Measurements from ENCODE around the gene MED13L. TPM values are rescaled to one million over a fixed set of nuclear protein-coding genes. Genes with fewer than 3 reads are reported as not detected.
A peak's percentile ranks its signal among the peaks of the same experiment; 100 is the strongest.

The MED13L gene
- total RNA-seq, 1 experiment from 2014 or later, result 80.5 TPM

GRCh38 chr12:116248433-116248832 lies 29.1 kb downstream of the MED13L start:
- DNase-seq (ENCODE audit: low spot score), result no peak

GRCh38 chr12:116247377-116247776 lies 30.1 kb downstream of the MED13L start:
- ATAC-seq (no peak), DNase-seq (ENCODE audit: low spot score) (no peak)
- no peak overlapping the region for H3K27ac Mint-ChIP-seq
- H3K4me1 Mint-ChIP-seq, result peaks cover 65% of the 10 kb centered on the region
- H3K9me3 Mint-ChIP-seq, result peaks cover 19% of the 10 kb centered on the region
- no peaks in the 10 kb centered on the region for H3K27me3 Mint-ChIP-seq (ENCODE audit: low read depth)
- peaks cover 21% of the 10 kb centered on the region for H3K36me3 Mint-ChIP-seq
- ChIA-PET CTCF (interaction anchor here (1.0 to 1.6 kb wide), 2 partner anchors 11 to 450 kb away, joined by 4 to 5 read pairs; no protein-coding TSS in a partner anchor), POLR2A (no interaction called here)
- TF ChIP-seq ZNF425 (CRISPR knock-in tag; conservative IDR thresholded peaks at IDR 0.05), result no peak
- no peak for TF ChIP-seq NFATC4 (CRISPR knock-in tag; IDR thresholded peaks at IDR 0.05)
- TF ChIP-seq TEAD1 (CRISPR knock-in tag; IDR thresholded peaks at IDR 0.05), result no peak
- no peak for TF ChIP-seq ZNF416 (CRISPR knock-in tag; IDR thresholded peaks at IDR 0.05)
- no peak overlapping the region for H3K4me3 Mint-ChIP-seq

More at GRCh38 chr12:116248433-116248832, 29.1 kb downstream of the MED13L start:
- peaks cover 67% of the 10 kb centered on the region for H3K4me1 Mint-ChIP-seq
- no peaks in the 10 kb centered on the region for H3K27me3 Mint-ChIP-seq (ENCODE audit: low read depth)
- ChIA-PET CTCF (interaction anchor here (0.8 to 1.6 kb wide), 2 partner anchors 12 to 30 kb away, joined by 3 to 7 read pairs; no protein-coding TSS in a partner anchor), POLR2A (no interaction called here)
- peaks cover 27% of the 10 kb centered on the region for H3K36me3 Mint-ChIP-seq
- H3K4me3 Mint-ChIP-seq, result no peak overlapping the region
- TF ChIP-seq ZMAT4 (CRISPR knock-in tag; IDR thresholded peaks at IDR 0.05) (no peak), IRF1 (CRISPR knock-in tag; IDR thresholded peaks at IDR 0.05) (no peak), ZNF138 (CRISPR knock-in tag; conservative IDR thresholded peaks at IDR 0.05) (no peak)
- no peak for ATAC-seq
- peaks cover 27% of the 10 kb centered on the region for H3K9me3 Mint-ChIP-seq
- H3K27ac Mint-ChIP-seq, result no peak overlapping the region

- peaks cover 12% of the 10 kb centered on the region for H3K9me3 Mint-ChIP-seq
- ChIA-PET POLR2A (interaction anchor here (1.1 kb wide), 1 partner anchor 33 kb away, joined by 3 read pairs; no protein-coding TSS in a partner anchor), CTCF (interaction anchor here (1.0 to 3.1 kb wide), 3 partner anchors 10 to 451 kb away, joined by 4 to 13 read pairs (median 5); no protein-coding TSS in a partner anchor)
- no peaks in the 10 kb centered on the region for H3K27me3 Mint-ChIP-seq (ENCODE audit: low read depth)
- H3K27ac Mint-ChIP-seq, result peak overlapping the region; percentile 85
- H3K36me3 Mint-ChIP-seq, result peaks cover 14% of the 10 kb centered on the region
- TF ChIP-seq ZNF121 (CRISPR knock-in tag; IDR thresholded peaks at IDR 0.05), result peak; percentile 95
- TF ChIP-seq ZNF671 (CRISPR knock-in tag; IDR thresholded peaks at IDR 0.05), result no peak
- no peak for ATAC-seq
- no peak overlapping the region for H3K4me3 Mint-ChIP-seq
- no peak for DNase-seq (ENCODE audit: low spot score)
- peaks cover 65% of the 10 kb centered on the region for H3K4me1 Mint-ChIP-seq
These were observed 30.9 kb downstream of the MED13L start for GRCh38 chr12:116246490-116247179.

GRCh38 chr12:116245189-116245588 lies 32.3 kb downstream of the MED13L start:
- no peak for DNase-seq (ENCODE audit: low spot score)
- Mint-ChIP-seq H3K4me3 (peak overlapping the region; percentile 44; the same call in 1 of the 2 replicates), H3K27me3 (ENCODE audit: low read depth) (no peaks in the 10 kb centered on the region), H3K36me3 (peaks cover 9% of the 10 kb centered on the region), H3K27ac (peak overlapping the region; percentile 96), H3K9me3 (peaks cover 6% of the 10 kb centered on the region), H3K4me1 (peaks cover 70% of the 10 kb centered on the region)
- ChIA-PET POLR2A (interaction anchor here (0.9 kb wide), 1 partner anchor 21 kb away, joined by 3 read pairs; no protein-coding TSS in a partner anchor), CTCF (interaction anchor here (0.6 to 3.1 kb wide), 2 partner anchors 9 to 39 kb away, joined by 3 to 13 read pairs; no protein-coding TSS in a partner anchor)
- no peak for ATAC-seq
- TF ChIP-seq RORB (CRISPR knock-in tag; IDR thresholded peaks at IDR 0.05), result no peak
- TF ChIP-seq CDX4 (CRISPR knock-in tag; IDR thresholded peaks at IDR 0.05; ENCODE audit: borderline replicate concordance), result no peak
- no peak for TF ChIP-seq ZMAT4 (CRISPR knock-in tag; IDR thresholded peaks at IDR 0.05)
- TF ChIP-seq SP1 (CRISPR knock-in tag; conservative IDR thresholded peaks at IDR 0.05), result no peak
- TF ChIP-seq PREB (CRISPR knock-in tag; IDR thresholded peaks at IDR 0.05; ENCODE audit: borderline replicate concordance), result no peak
- TF ChIP-seq TCF7 (CRISPR knock-in tag; IDR thresholded peaks at IDR 0.05; ENCODE audit: low read depth), result no peak
- no peak for TF ChIP-seq ZNF416 (CRISPR knock-in tag; IDR thresholded peaks at IDR 0.05)
- TF ChIP-seq ZNF425 (CRISPR knock-in tag; conservative IDR thresholded peaks at IDR 0.05), result no peak

Data from WTC11 (cell line).